Skeletal muscle satellite cell (primary cell): ENCODE results near the gene ACTL7B.

Experiments
- H3K27me3 ChIP-seq: 2 replicates; pipeline ENCODE4 v1.7.0; 2013; ENCODE audit warnings: low read length; ENCODE audit not compliant: control insufficient read depth, insufficient read depth
- H3K36me3 ChIP-seq: 2 replicates; pipeline ENCODE4 v1.7.0; 2013; ENCODE audit warnings: mild to moderate bottlenecking, control low read depth, low read length; ENCODE audit not compliant: insufficient read depth
- H3K4me1 ChIP-seq: 2 replicates; pipeline ENCODE4 v1.7.0; 2013; ENCODE audit warnings: low read length; ENCODE audit not compliant: control insufficient read depth, insufficient read depth
- H3K4me2 ChIP-seq: 2 replicates; pipeline ENCODE4 v1.7.0; 2013; ENCODE audit warnings: mild to moderate bottlenecking, low read length
- H3K4me3 ChIP-seq: 2 replicates; pipeline ENCODE4 v1.7.0; 2013; ENCODE audit warnings: low read length
- H3K9ac ChIP-seq: 2 replicates; pipeline ENCODE4 v1.7.0; 2013; ENCODE audit warnings: mild to moderate bottlenecking, low read depth, low read length, moderate library complexity
- H3K9me3 ChIP-seq: replicated peaks from 2 replicates; pipeline ENCODE4 v1.7.0; 2013; ENCODE audit warnings: mild to moderate bottlenecking, control low read depth, low read length

ACTL7B gene

GRCh38 chr9:108866001-108866420 is 10.2 kb upstream of the ACTL7B start:
- Histone ChIP-seq H3K9ac (no peak overlapping the region), H3K9me3 (no peaks in the 10 kb centered on the region), H3K4me3 (no peak overlapping the region), H3K4me2 (no peak overlapping the region), H3K27me3 (no peaks in the 10 kb centered on the region), H3K36me3 (peaks cover 3% of the 10 kb centered on the region), H3K4me1 (peaks cover 29% of the 10 kb centered on the region)

GRCh38 chr9:108865037-108865436 is 9.3 kb upstream of the ACTL7B start:
- no peak overlapping the region for H3K9ac ChIP-seq
- no peaks in the 10 kb centered on the region for H3K9me3 ChIP-seq
- no peak overlapping the region for H3K4me3 ChIP-seq
- no peaks in the 10 kb centered on the region for H3K27me3 ChIP-seq
- H3K36me3 ChIP-seq: peaks cover 3% of the 10 kb centered on the region
- H3K4me1 ChIP-seq: peaks cover 28% of the 10 kb centered on the region
- H3K4me2 ChIP-seq: no peak overlapping the region

GRCh38 chr9:108864446-108864845 is 8.7 kb upstream of the ACTL7B start:
- Histone ChIP-seq H3K36me3 (peaks cover 3% of the 10 kb centered on the region), H3K4me3 (no peak overlapping the region), H3K4me2 (no peak overlapping the region), H3K9me3 (no peaks in the 10 kb centered on the region), H3K27me3 (no peaks in the 10 kb centered on the region), H3K4me1 (peaks cover 22% of the 10 kb centered on the region), H3K9ac (no peak overlapping the region)

GRCh38 chr9:108863891-108864290 is 8.1 kb upstream of the ACTL7B start:
- no peaks in the 10 kb centered on the region for H3K9me3 ChIP-seq
- H3K4me2 ChIP-seq: no peak overlapping the region
- H3K9ac ChIP-seq: no peak overlapping the region
- H3K4me3 ChIP-seq: no peak overlapping the region
- peaks cover 3% of the 10 kb centered on the region for H3K36me3 ChIP-seq
- peaks cover 17% of the 10 kb centered on the region for H3K4me1 ChIP-seq
- H3K27me3 ChIP-seq: no peaks in the 10 kb centered on the region

GRCh38 chr9:108861997-108862396 is 6.2 kb upstream of the ACTL7B start, which contains the start of gene ACTL7A:
ACTL7A (plus strand) TSS chr9:108862266; CDS start chr9:108862323, 57 bp downstream.
- Histone ChIP-seq H3K9ac (no peak within 1 kb of the TSS), H3K4me2 (no peak within 1 kb of the TSS), H3K4me3 (no peak within 1 kb of the TSS), H3K9me3 (no peaks in the 10 kb centered on the region), H3K36me3 (no peaks in the 10 kb centered on the region), H3K4me1 (peaks cover 4% of the 10 kb centered on the region), H3K27me3 (no peaks in the 10 kb centered on the region)

GRCh38 chr9:108861464-108861863 is 5.7 kb upstream of the ACTL7B start:
- no peak overlapping the region for H3K9ac ChIP-seq
- no peaks in the 10 kb centered on the region for H3K9me3 ChIP-seq
- H3K27me3 ChIP-seq: no peaks in the 10 kb centered on the region
- peaks cover 4% of the 10 kb centered on the region for H3K4me1 ChIP-seq
- H3K36me3 ChIP-seq: no peaks in the 10 kb centered on the region
- no peak overlapping the region for H3K4me2 ChIP-seq
- no peak overlapping the region for H3K4me3 ChIP-seq

GRCh38 chr9:108860764-108861163 is 5.0 kb upstream of the ACTL7B start:
- Histone ChIP-seq H3K9ac (no peak overlapping the region), H3K4me1 (peaks cover 4% of the 10 kb centered on the region), H3K4me3 (no peak overlapping the region), H3K4me2 (no peak overlapping the region), H3K36me3 (no peaks in the 10 kb centered on the region), H3K27me3 (no peaks in the 10 kb centered on the region), H3K9me3 (no peaks in the 10 kb centered on the region)

GRCh38 chr9:108860354-108860753 is 4.6 kb upstream of the ACTL7B start:
- no peak overlapping the region for H3K4me2 ChIP-seq
- no peak overlapping the region for H3K4me3 ChIP-seq
- H3K4me1 ChIP-seq: peaks cover 4% of the 10 kb centered on the region
- H3K36me3 ChIP-seq: no peaks in the 10 kb centered on the region
- H3K27me3 ChIP-seq: no peaks in the 10 kb centered on the region
- H3K9me3 ChIP-seq: no peaks in the 10 kb centered on the region
- no peak overlapping the region for H3K9ac ChIP-seq

- Histone ChIP-seq H3K4me1 (no peaks in the 10 kb centered on the region), H3K36me3 (no peaks in the 10 kb centered on the region), H3K27me3 (no peaks in the 10 kb centered on the region), H3K4me2 (no peak overlapping the region), H3K4me3 (no peak overlapping the region), H3K9ac (no peak overlapping the region), H3K9me3 (no peaks in the 10 kb centered on the region)
Measured at GRCh38 chr9:108859459-108860114, 3.8 kb upstream of the ACTL7B start.

GRCh38 chr9:108857572-108857971 is 1.8 kb upstream of the ACTL7B start:
- H3K9me3 ChIP-seq: no peaks in the 10 kb centered on the region
- no peaks in the 10 kb centered on the region for H3K4me1 ChIP-seq
- H3K4me2 ChIP-seq: no peak overlapping the region

GRCh38 chr9:108855529-108855886 is 278 bp downstream of the ACTL7B start:
- Histone ChIP-seq H3K4me3 (no peak overlapping the region), H3K27me3 (peaks cover 13% of the 10 kb centered on the region), H3K36me3 (no peaks in the 10 kb centered on the region), H3K4me2 (no peak overlapping the region), H3K9ac (no peak overlapping the region), H3K9me3 (no peaks in the 10 kb centered on the region), H3K4me1 (no peaks in the 10 kb centered on the region)

More at GRCh38 chr9:108857572-108857971, 1.8 kb upstream of the ACTL7B start:
- H3K4me3 ChIP-seq: no peak overlapping the region
- H3K9ac ChIP-seq: no peak overlapping the region
- no peaks in the 10 kb centered on the region for H3K27me3 ChIP-seq
- H3K36me3 ChIP-seq: no peaks in the 10 kb centered on the region
